IMR-90 (cell line): ENCODE results near the gene SALL4. TPM values are rescaled to one million over a fixed set of nuclear protein-coding genes. Genes with fewer than 3 reads are reported as not detected.

Source experiments
- ATAC-seq: fragments of 200-7000 bp; cut with Tn5 transposase; 2 replicates; pipeline ENCODE4 v1.9.1; 2020; ENCODE audit warnings: low read depth, mild to moderate bottlenecking, moderate library complexity
- BruUV-seq: library from RNA; stranded (reverse); fragments of 400-500 nt; replicated peaks from 2 replicates; lab custom pipeline; 2021; lab: Mats Ljungman, UMichigan
- CTCF ChIA-PET: fragments of 300-600 bp; formaldehyde crosslinking; extraction: SDS; loops from one replicate; lab custom pipeline; 2021; ENCODE audit warnings: antibody characterized with exemption; lab: Yijun Ruan, JAX
- POLR2A ChIA-PET: fragments of 300-600 bp; sonication (Branson Sonifier 250); formaldehyde crosslinking; loops from one replicate; lab custom pipeline; 2022; ENCODE audit warnings: antibody characterized with exemption; ENCODE audit not compliant: unreplicated experiment; lab: Charles Lee
- DNase-seq: peaks from one replicate; pipeline ENCODE4 v3.0.0; 2013
- H2AFZ ChIP-seq: replicated peaks from 2 replicates; pipeline ENCODE3; 2013; ENCODE audit warnings: low read length, mild to moderate bottlenecking; ENCODE audit not compliant: poor library complexity
- H2AK5ac ChIP-seq: 2 replicates; pipeline ENCODE4 v1.6.1; 2013; ENCODE audit warnings: low read depth, low read length, inconsistent platforms
- H2AK9ac ChIP-seq: replicated peaks from 2 replicates; pipeline ENCODE3; 2013; ENCODE audit warnings: mild to moderate bottlenecking, low read depth, low read length, moderate library complexity; ENCODE audit not compliant: poor library complexity
- H2BK120ac ChIP-seq: 2 replicates; pipeline ENCODE4 v1.6.1; 2013; ENCODE audit warnings: low read depth, low read length, inconsistent platforms
- H2BK15ac ChIP-seq: 3 replicates; pipeline ENCODE4 v1.6.1; 2013; ENCODE audit warnings: low read depth, low read length, inconsistent platforms
- H2BK20ac ChIP-seq: 2 replicates; pipeline ENCODE4 v1.6.1; 2013; ENCODE audit warnings: low read depth, mild to moderate bottlenecking, inconsistent platforms, low read length, moderate library complexity
- H2BK5ac ChIP-seq: 2 replicates; pipeline ENCODE4 v1.6.1; 2013; ENCODE audit warnings: mild to moderate bottlenecking, low read depth, low read length, inconsistent platforms; ENCODE audit not compliant: poor library complexity, severe bottlenecking
- H3K14ac ChIP-seq: replicated peaks from 2 replicates; pipeline ENCODE4 v1.6.1; 2013; ENCODE audit warnings: low read depth, low read length, inconsistent platforms
- H3K18ac ChIP-seq: 2 replicates; pipeline ENCODE4 v1.6.1; 2013; ENCODE audit warnings: low read depth, low read length, control low read depth
- H3K23ac ChIP-seq: 2 replicates; pipeline ENCODE4 v1.6.1; 2013; ENCODE audit warnings: low read depth, low read length, inconsistent platforms
- H3K27ac ChIP-seq: 2 replicates; pipeline ENCODE4 v1.5.1; 2013; ENCODE audit warnings: mild to moderate bottlenecking, control low read depth, low read length; ENCODE audit not compliant: insufficient read depth
- H3K27me3 ChIP-seq: 2 replicates; pipeline ENCODE4 v1.6.1; 2013; ENCODE audit warnings: low read length; ENCODE audit not compliant: control insufficient read depth, insufficient read depth
- H3K36me3 ChIP-seq: 2 replicates; pipeline ENCODE4 v1.6.1; 2013; ENCODE audit warnings: low read length, mixed read lengths; ENCODE audit not compliant: control insufficient read depth, insufficient read depth
- H3K4ac ChIP-seq: 2 replicates; pipeline ENCODE4 v1.6.1; 2013; ENCODE audit warnings: low read depth, low read length, inconsistent platforms
- H3K4me1 ChIP-seq: 2 replicates; pipeline ENCODE4 v1.6.1; 2013; ENCODE audit warnings: low read length, mixed read lengths; ENCODE audit not compliant: control insufficient read depth, insufficient read depth
- H3K4me2 ChIP-seq: 2 replicates; pipeline ENCODE4 v1.6.1; 2013; ENCODE audit warnings: low read depth, mild to moderate bottlenecking, control low read depth, low read length, moderate library complexity
- H3K4me3 ChIP-seq: 2 replicates; pipeline ENCODE4 v1.5.1; 2013; ENCODE audit warnings: low read depth, mild to moderate bottlenecking, control low read depth, low read length, moderate library complexity; ENCODE audit not compliant: insufficient read depth
- H3K56ac ChIP-seq: 2 replicates; pipeline ENCODE4 v1.6.1; 2013; ENCODE audit warnings: low read length, inconsistent platforms; ENCODE audit not compliant: insufficient read depth; ENCODE audit errors: extremely low read depth
- H3K79me1 ChIP-seq, 2 experiments: 2 replicates each; pipeline ENCODE4 v1.6.1; 2013; ENCODE audit warnings: low read length in 2 of 2, inconsistent platforms in 1 of 2, low read depth in 1 of 2
- H3K9ac ChIP-seq: 2 replicates; pipeline ENCODE4 v1.6.1; 2013; ENCODE audit warnings: low read depth, low read length, control low read depth
- H3K9me1 ChIP-seq: 2 replicates; pipeline ENCODE4 v1.6.1; 2013; ENCODE audit warnings: low read length, inconsistent platforms; ENCODE audit not compliant: insufficient read depth
- H3K9me3 ChIP-seq: 2 replicates; pipeline ENCODE4 v1.6.1; 2013; ENCODE audit warnings: low read length; ENCODE audit not compliant: control insufficient read depth, insufficient read depth
- H4K20me1 ChIP-seq: 2 replicates; pipeline ENCODE4 v1.6.1; 2013; ENCODE audit warnings: low read length, inconsistent platforms; ENCODE audit not compliant: insufficient read depth
- H4K5ac ChIP-seq: 2 replicates; pipeline ENCODE4 v1.6.1; 2013; ENCODE audit warnings: mild to moderate bottlenecking, low read depth, low read length, control low read depth
- H4K8ac ChIP-seq, 2 experiments: 2 replicates each; pipeline ENCODE4 v1.6.1; 2013; ENCODE audit warnings: low read depth in 2 of 2, low read length in 2 of 2, control low read depth in 1 of 2, inconsistent platforms in 1 of 2
- H4K91ac ChIP-seq: 2 replicates; pipeline ENCODE4 v1.6.1; 2013; ENCODE audit warnings: low read depth, low read length, inconsistent platforms; ENCODE audit not compliant: insufficient read depth
- BHLHE40 ChIP-seq: fragments of 150-350 bp; IDR thresholded peaks from 2 replicates; pipeline ENCODE4 v1.6.1; 2016; ENCODE audit warnings: mild to moderate bottlenecking, low read depth, low read length
- CHD1 ChIP-seq: IDR thresholded peaks from 2 replicates; pipeline ENCODE4 v1.6.1; 2012; ENCODE audit warnings: low read depth, low read length, improper control_type of control experiment
- CTCF ChIP-seq: conservative IDR thresholded peaks from 2 replicates; pipeline ENCODE4 v1.5.1; 2012; ENCODE audit warnings: mild to moderate bottlenecking, low read depth, low read length, improper control_type of control experiment
- ELK1 ChIP-seq: fragments of 150-350 bp; IDR thresholded peaks from 2 replicates; pipeline ENCODE4 v1.6.1; 2016; ENCODE audit warnings: low read depth, mild to moderate bottlenecking, low read length, moderate library complexity, borderline replicate concordance
- FOS ChIP-seq: fragments of 150-350 bp; IDR thresholded peaks from 2 replicates; pipeline ENCODE4 v1.6.1; 2016; ENCODE audit warnings: low read depth, low read length
- MAFK ChIP-seq: IDR thresholded peaks from 2 replicates; pipeline ENCODE4 v1.6.1; 2012; ENCODE audit warnings: low read depth, low read length, improper control_type of control experiment
- MAZ ChIP-seq: IDR thresholded peaks from 2 replicates; pipeline ENCODE4 v1.6.1; 2012; ENCODE audit warnings: low read depth, mild to moderate bottlenecking, low read length, improper control_type of control experiment, moderate library complexity, borderline replicate concordance
- NFE2L2 ChIP-seq: fragments of 150-350 bp; IDR thresholded peaks from 2 replicates; pipeline ENCODE4 v1.6.1; 2016; ENCODE audit warnings: low read depth, mild to moderate bottlenecking, low read length
- POLR2A ChIP-seq: IDR thresholded peaks from 2 replicates; pipeline ENCODE4 v1.6.1; 2012; ENCODE audit warnings: mild to moderate bottlenecking, low read depth, low read length
- RAD21 ChIP-seq: IDR thresholded peaks from 2 replicates; pipeline ENCODE4 v1.6.1; 2012; ENCODE audit warnings: low read length, improper control_type of control experiment
- RCOR1 ChIP-seq: IDR thresholded peaks from 2 replicates; pipeline ENCODE4 v1.6.1; 2012; ENCODE audit warnings: mild to moderate bottlenecking, low read length, improper control_type of control experiment; ENCODE audit not compliant: insufficient replicate concordance
- RFX5 ChIP-seq: IDR thresholded peaks from 2 replicates; pipeline ENCODE4 v1.8.0; 2012; ENCODE audit warnings: low read depth, mild to moderate bottlenecking, low read length, moderate library complexity
- SMC3 ChIP-seq: fragments of 150-350 bp; IDR thresholded peaks from 2 replicates; pipeline ENCODE4 v1.6.1; 2016; ENCODE audit warnings: low read depth, mild to moderate bottlenecking, antibody characterized with exemption, low read length, moderate library complexity
- USF2 ChIP-seq: fragments of 150-350 bp; IDR thresholded peaks from 2 replicates; pipeline ENCODE4 v1.6.1; 2017; ENCODE audit warnings: mild to moderate bottlenecking, antibody characterized with exemption, low read length, low read depth
- WGBS, 2 experiments: methylation state at CpG; one replicate each; pipeline versions ENCODE4 v1.1.5 to v1.1.7; 2013; ENCODE audit warnings: missing lambda C conversion rate in 2 of 2; ENCODE audit not compliant: insufficient read length in 1 of 2; ENCODE audit errors: extremely low coverage in 2 of 2; 5-methylcytosine and 5-hydroxymethylcytosine counted together
- dilution Hi-C: fragments of 300-500 bp; cut with HindIII; formaldehyde crosslinking; loops from one replicate; pipeline ENCODE4 v1.14.3; 2018; ENCODE audit warnings: low sequenced_read_pairs; ENCODE audit not compliant: unreplicated experiment
- in situ Hi-C: fragments of 300-500 bp; cut with MboI; formaldehyde crosslinking; loops from 3 replicates; pipeline ENCODE4 v1.14.3; 2019; ENCODE audit warnings: low sequenced_read_pairs, inconsistent platforms, mixed read lengths
- intact Hi-C: fragments of 100-400 bp; cut with micrococcal nuclease; formaldehyde crosslinking; loops from 2 replicates; pipeline ENCODE4 v1.10.0; 2022
- polyA plus RNA-seq, 3 experiments: library from polyadenylated mRNA; depleted of rRNA; stranded (reverse); fragments of >200 nt; gene quantifications; 2 replicates each; pipeline ENCODE4 v1.2.3, GENCODE V29; 2012; ENCODE audit warnings: low replicate concordance in 1 of 3
- total RNA-seq: library from RNA; depleted of rRNA; stranded (reverse); fragments of >200 nt; gene quantifications from 2 replicates; pipeline ENCODE4 v1.2.3, GENCODE V29; 2012

Gene SALL4
- total and polyA plus RNA-seq, 2 of the 4 experiments (the other 2 are of a cell fraction): not detected

GRCh38 chr20:51789434-51789833, 12.9 kb downstream of the SALL4 start:
- Histone ChIP-seq H3K27me3 (no peaks in the 10 kb centered on the region; the same call in 1 of the 2 replicates), H3K4me2 (no peak overlapping the region), H4K5ac (no peak overlapping the region), H4K20me1 (no peaks in the 10 kb centered on the region), H3K14ac (no peak overlapping the region), H3K79me1 (no peaks in the 10 kb centered on the region), H2BK120ac (no peak overlapping the region), H3K4me1 (no peaks in the 10 kb centered on the region), H4K91ac (no peak overlapping the region), H3K9ac (no peak overlapping the region), H2BK20ac (no peak overlapping the region), H2AFZ (no peak overlapping the region), H3K4ac (no peak overlapping the region), H2AK5ac (no peak overlapping the region), H3K27ac (no peak overlapping the region), H4K8ac (no peak overlapping the region), H3K56ac (no peak overlapping the region), H2AK9ac (no peak overlapping the region), H3K18ac (no peak overlapping the region), H3K4me3 (no peak overlapping the region), H3K9me1 (no peaks in the 10 kb centered on the region), H3K23ac (no peak overlapping the region), H2BK15ac (no peak overlapping the region), H2BK5ac (no peak overlapping the region), H3K9me3 (peaks cover 2% of the 10 kb centered on the region; the same call in 1 of the 2 replicates), H3K36me3 (no peaks in the 10 kb centered on the region)
- ChIA-PET CTCF (no interaction called here), POLR2A (no interaction called here)
- in situ Hi-C loops: no loop called here
- TF ChIP-seq RCOR1: no peak
- no peak for TF ChIP-seq CHD1
- no peak for TF ChIP-seq SMC3
- TF ChIP-seq NFE2L2: no peak
- no peak for TF ChIP-seq RAD21
- TF ChIP-seq BHLHE40: no peak
- no peak for TF ChIP-seq FOS
- no peak for TF ChIP-seq RFX5
- TF ChIP-seq MAFK: no peak
- TF ChIP-seq ELK1: no peak
- no peak for TF ChIP-seq CTCF
- TF ChIP-seq USF2: no peak
- no peak for TF ChIP-seq POLR2A
- no peak for TF ChIP-seq MAZ
- DNase-seq (no peak), ATAC-seq (no peak)
- WGBS, 2 experiments: no CpG with 5 or more reads among the region's 2 CpGs
- intact Hi-C loops: no loop called here
- no TSS peak for BruUV-seq
- dilution Hi-C loops: no loop called here
